Endothelial cell of hepatic sinusoid (primary cell): ENCODE data around the gene LGALSL.

ENCODE experiments used
- in situ Hi-C: cut with HindIII; loops from 2 replicates; pipeline ENCODE4 v1.10.0; 2017; ENCODE audit warnings: low sequenced_read_pairs

LGALSL gene

GRCh38 chr2:64470071-64470470, 16.1 kb downstream of the LGALSL start:
- in situ Hi-C loops = no loop called here

DNA sequence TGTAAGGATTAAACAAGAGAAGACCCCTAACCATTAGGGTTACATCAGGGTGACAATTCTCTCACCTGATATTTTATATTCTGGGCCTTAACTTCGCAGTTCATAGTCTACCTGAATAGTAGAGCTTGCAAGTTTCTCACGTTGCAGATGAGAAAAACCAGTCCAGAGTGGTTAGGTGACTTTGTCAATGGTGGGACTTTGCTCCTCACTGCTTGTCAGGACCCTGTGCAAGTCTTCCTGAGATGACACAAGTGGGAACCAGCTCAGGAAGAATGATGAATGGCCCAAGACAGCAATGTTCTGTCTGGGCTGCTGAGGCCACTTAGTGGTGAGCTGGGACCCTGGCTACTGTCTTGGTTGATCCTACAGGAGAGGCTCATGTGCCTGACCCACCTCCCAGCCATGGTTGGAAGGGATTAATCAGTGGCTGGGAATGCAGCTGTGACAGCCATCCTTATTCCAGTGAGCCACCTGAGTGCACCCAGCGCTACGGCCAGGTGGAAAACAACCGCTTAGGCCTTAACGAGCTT, 16.9 kb downstream of the LGALSL start:
- in situ Hi-C loops = no loop called here

- in situ Hi-C loops = no loop called here
These were observed 17.6 kb downstream of the LGALSL start for GRCh38 chr2:64471600-64471999.

DNA sequence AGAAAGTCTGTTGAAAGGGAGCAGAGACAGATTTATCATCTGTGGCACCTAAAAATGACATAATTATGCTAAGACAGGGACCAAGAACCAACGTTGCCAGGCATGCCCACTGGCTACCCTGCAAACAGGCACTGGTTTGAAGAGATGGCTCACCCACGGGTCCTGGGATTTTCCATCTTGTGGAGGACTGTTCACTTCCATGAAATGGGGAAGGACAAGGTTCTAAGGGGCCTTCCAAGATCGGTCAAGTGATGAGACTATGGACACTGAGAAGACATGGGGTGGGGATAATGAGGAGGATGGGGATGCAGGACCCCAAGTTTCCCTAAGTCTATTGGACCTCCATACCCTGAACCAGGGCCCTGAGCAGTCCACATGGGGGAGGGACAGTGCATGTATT, 18.9 kb downstream of the LGALSL start:
- in situ Hi-C loops = no loop called here

DNA sequence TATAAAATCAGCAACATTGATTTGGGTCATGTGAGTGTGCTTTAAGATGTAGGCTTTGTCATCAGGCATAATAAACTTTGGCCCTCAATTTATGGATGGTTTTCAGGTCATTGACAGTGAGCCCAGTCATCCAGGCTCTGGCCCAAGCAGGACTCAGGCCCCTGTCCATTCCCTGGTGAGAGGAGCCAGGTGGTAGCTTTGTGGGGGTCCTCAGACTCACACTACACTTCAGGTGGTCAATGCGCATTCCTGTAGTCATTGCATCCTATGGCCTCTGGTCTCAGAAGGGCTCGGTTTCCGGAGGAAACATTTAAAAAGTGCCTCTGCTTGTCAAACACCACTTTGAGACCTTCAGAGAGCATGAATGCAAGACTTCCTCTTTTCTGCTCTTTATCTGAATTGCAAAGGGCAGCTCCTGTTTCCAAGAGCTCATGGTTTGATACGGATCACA, 20.2 kb downstream of the LGALSL start:
- in situ Hi-C loops = no loop called here

DNA sequence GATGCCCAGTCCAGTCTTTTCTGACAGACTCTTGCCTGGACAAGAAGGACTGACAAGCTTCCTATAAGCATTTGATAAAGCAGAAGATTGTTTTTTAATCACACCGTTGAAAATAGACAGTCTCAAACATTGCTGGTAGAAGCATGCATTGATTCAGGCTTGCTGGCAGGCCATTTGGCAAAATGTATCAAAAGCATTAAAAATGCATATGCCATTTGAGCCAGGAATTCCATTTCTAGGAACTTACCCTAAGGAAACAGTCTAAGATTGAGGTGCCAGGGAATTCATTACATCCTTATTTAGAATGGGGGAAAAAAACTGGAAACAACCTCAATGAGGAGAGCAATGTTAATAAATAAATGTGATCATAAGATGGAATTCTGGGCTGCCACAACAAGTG, 20.7 kb downstream of the LGALSL start:
- in situ Hi-C loops = no loop called here

- in situ Hi-C loops = no loop called here
These were observed 23.1 kb downstream of the LGALSL start for GRCh38 chr2:64477037-64477436.

- in situ Hi-C loops = no loop called here
These were observed 24.0 kb downstream of the LGALSL start for GRCh38 chr2:64477979-64478378.

- in situ Hi-C loops = no loop called here
These were observed 24.7 kb downstream of the LGALSL start for GRCh38 chr2:64478502-64479230.

- in situ Hi-C loops = loop anchor here (5.0 kb wide), 1 partner anchor 62 kb away; no protein-coding TSS in a partner anchor
These were observed 25.5 kb downstream of the LGALSL start for GRCh38 chr2:64479259-64480117.

- in situ Hi-C loops = loop anchor here (5.0 kb wide), 1 partner anchor 64 kb away; no protein-coding TSS in a partner anchor
These were observed 27.7 kb downstream of the LGALSL start for GRCh38 chr2:64481665-64482064.

GRCh38 chr2:64482243-64482642, 28.3 kb downstream of the LGALSL start:
- in situ Hi-C loops = loop anchor here (5.0 kb wide), 1 partner anchor 65 kb away; no protein-coding TSS in a partner anchor

GRCh38 chr2:64482765-64483504, 29.0 kb downstream of the LGALSL start:
- in situ Hi-C loops = loop anchor here (5.0 kb wide), 1 partner anchor 66 kb away; no protein-coding TSS in a partner anchor

DNA sequence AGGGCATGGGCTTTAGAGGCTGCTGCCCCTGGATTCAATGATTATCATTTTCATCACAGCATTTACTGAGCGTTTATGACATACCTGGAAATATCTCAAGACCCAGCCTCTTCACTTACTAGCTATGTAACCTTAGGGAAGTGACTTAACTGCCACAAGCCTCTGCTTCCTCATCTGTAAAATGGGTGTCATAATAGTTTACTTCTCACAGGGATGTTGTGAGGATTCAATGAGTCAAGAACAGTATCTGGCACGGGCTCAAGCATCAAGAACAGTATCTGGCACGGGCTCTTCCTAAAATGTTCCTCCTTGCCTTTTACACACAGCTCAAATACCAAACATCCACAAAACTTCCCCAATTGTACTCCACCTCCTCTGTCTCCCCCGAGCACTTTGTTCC, 31.4 kb downstream of the LGALSL start:
- in situ Hi-C loops = no loop called here

GRCh38 chr2:64485961-64486360, 32.0 kb downstream of the LGALSL start:
- in situ Hi-C loops = no loop called here

DNA sequence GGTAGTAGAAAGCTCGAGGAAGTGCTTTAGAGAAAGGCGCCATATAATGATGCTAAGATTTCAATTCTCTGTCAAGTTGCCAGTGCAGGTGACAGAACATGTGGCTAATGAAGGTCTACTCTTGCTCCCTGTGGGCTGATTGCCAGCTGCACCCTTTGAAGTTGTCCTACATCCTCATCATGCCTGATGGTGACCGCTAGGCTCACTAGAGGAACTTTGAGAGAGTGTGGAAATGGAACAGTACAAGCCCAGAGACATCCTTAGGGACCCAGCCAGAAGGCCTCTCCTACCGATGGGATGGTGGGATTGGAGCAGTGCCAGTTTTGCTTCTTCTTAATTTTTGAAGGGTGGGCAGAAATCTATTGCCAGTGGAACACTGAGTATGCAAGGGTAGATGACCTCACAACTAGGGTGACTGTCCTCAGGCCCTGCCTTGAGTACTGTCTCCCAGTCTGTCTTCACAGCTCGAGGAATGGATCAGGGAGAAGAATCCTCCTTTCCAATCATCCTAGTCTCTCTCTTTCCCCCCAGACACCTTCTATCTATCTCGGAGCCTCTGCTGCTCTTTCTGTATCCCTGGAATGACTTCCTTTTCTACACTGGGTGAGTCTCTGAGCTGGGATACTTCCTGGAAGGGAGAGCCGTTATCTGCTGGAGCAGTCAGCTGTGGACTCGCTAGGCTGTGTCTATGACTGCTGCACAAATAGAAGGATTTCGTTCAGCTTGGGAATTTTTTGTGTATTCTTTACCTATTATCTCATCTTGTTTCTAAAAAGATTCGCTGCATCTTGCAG, 33.5 kb downstream of the LGALSL start:
- in situ Hi-C loops = no loop called here

DNA sequence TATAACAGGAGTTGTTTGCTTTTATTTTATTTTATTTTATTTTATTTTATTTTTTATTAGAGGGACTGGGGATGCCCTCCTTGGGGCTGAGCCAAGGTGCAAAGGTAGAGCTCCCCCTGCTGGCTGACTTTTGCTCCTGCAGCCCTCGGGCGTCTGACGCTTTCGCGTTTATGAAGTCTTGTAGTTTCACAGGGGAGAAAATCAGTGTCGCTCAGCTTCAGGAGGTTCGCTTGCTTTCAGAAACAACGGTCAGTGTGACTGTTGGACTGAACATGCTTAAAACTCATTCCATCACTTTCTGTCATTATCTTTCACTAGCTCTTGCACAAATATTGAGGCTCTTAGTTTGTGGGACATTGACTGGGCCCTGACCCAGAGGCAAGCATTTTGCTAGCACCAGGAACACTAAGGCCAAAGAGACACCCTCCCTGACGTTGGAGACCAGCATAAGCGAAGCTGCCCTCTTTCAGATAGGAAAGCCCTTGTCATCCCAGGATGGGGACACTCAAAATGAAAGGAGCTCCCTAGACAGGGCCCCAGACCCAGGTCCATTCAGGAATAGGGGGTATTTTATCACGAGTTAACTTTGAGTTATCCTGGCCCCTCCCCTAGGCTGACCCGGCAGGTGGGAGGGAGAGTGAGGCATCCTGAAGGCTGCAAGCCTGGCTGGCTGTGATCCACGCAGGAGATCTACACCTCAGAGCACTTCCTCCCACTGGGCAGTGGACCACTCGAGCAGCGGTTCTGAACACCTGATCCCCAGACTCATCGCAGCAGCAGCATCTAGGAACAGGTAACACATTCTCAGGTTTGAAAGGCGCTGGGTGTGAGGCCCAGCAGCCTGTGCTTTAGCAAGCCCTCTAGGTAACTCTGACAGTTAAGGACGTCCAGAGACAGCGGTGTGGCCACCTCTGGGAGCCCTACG, 34.4 kb downstream of the LGALSL start:
- in situ Hi-C loops = no loop called here

GRCh38 chr2:64489081-64489751, 35.3 kb downstream of the LGALSL start:
- in situ Hi-C loops = no loop called here
